Esophagus squamous epithelium (tissue), 4 donors: ENCODE measurements around the gene SLC12A7.
"Not testable (repeated sequence)": the region's sequence is repeated elsewhere in the genome, so short reads cannot be mapped to it uniquely, and the experiment has no call there.

Experiments used
- CTCF ChIP-seq, 6 experiments: fragments of 450-650 bp in 4 of 6; fragments of 200-600 bp in 2 of 6; sonication (generic) in 2 of 6; IDR thresholded peaks; one replicate each; pipeline ENCODE4 v1.5.1; 2016 to 2019; ENCODE audit warnings: antibody characterized with exemption in 6 of 6, mild to moderate bottlenecking in 4 of 6, moderate library complexity in 4 of 6
- POLR2A ChIP-seq, 4 donors: fragments of 450-650 bp; IDR thresholded peaks; one replicate each; pipeline ENCODE4 v1.6.1; 2017; ENCODE audit warnings: antibody characterized with exemption in 4 of 4, mild to moderate bottlenecking in 4 of 4, moderate library complexity in 3 of 4

DNA sequence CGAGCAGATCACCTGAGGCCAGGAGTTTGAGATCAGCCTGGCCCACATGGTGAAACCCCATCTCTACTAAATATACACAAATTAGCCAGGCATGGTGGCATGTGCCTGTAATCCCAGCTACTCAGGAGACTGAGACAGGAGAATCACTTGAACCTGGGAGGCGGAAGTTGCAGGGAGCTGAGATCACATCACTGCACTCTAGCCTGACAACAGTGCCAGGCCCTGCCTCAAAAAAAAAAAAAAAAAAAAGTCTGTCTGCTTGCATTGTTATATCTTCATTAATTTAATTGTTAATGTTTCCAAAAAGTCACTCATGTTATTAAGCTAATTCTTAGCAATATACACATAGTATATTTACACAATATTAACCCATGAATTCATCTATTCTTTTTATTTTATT, 13.8 kb upstream of the SLC12A7 start:
- not testable (repeated sequence) for TF ChIP-seq POLR2A, CTCF (IDR thresholded peaks at IDR 0.05)
